Vagina (tissue), 2 donors: ENCODE results near the gene ABHD5. TPM values are rescaled to one million over a fixed set of nuclear protein-coding genes. Genes with fewer than 3 reads are reported as not detected.

Experiments used
- DNase-seq, 2 donors: peaks; one replicate each; pipeline ENCODE4 v3.0.0-alpha.2; 2017; ENCODE audit errors: extremely low spot score in 2 of 2
- H3K27ac ChIP-seq: fragments of 200-600 bp; sonication (generic); one replicate; pipeline ENCODE4 v1.5.1; 2019
- H3K27me3 ChIP-seq: fragments of 200-600 bp; sonication (generic); one replicate; pipeline ENCODE4 v1.5.1; 2019
- H3K36me3 ChIP-seq, 2 donors: fragments of 200-600 bp; sonication (generic); one replicate each; pipeline ENCODE4 v1.5.1; 2017 to 2019
- H3K4me1 ChIP-seq: fragments of 200-600 bp; sonication (generic); one replicate; pipeline ENCODE4 v1.5.1; 2019
- H3K4me3 ChIP-seq, 2 donors: fragments of 200-600 bp; sonication (generic); 1 replicate in 1 of 2; 2 replicates in 1 of 2; pipeline ENCODE4 v1.5.1; 2016 to 2019
- H3K9me3 ChIP-seq: fragments of 200-600 bp; sonication (generic); one replicate; pipeline ENCODE4 v1.5.1; 2019
- CTCF ChIP-seq, 3 experiments: fragments of 450-650 bp in 2 of 3; fragments of 200-600 bp in 1 of 3; sonication (generic) in 1 of 3; IDR thresholded peaks; one replicate each; pipeline ENCODE4 v1.5.1; 2017 to 2019; ENCODE audit warnings: antibody characterized with exemption in 3 of 3, mild to moderate bottlenecking in 2 of 3, moderate library complexity in 2 of 3
- POLR2A ChIP-seq, 2 donors: fragments of 450-650 bp; IDR thresholded peaks; one replicate each; pipeline ENCODE4 v1.6.1; 2017; ENCODE audit warnings: antibody characterized with exemption in 2 of 2, mild to moderate bottlenecking in 2 of 2, moderate library complexity in 2 of 2
- POLR2AphosphoS5 ChIP-seq, 2 donors: sonication (generic); formaldehyde crosslinking; IDR thresholded peaks; one replicate each; pipeline ENCODE4 v1.9.0; 2017; ENCODE audit warnings: antibody characterized with exemption in 2 of 2, mild to moderate bottlenecking in 2 of 2, low read depth in 1 of 2; ENCODE audit not compliant: insufficient read depth in 1 of 2
- intact Hi-C: fragments of 100-400 bp; cut with DNase I; formaldehyde crosslinking; loops from one replicate; pipeline ENCODE4 v1.15.1; 2023
- total RNA-seq: library from RNA; depleted of rRNA; stranded (reverse); fragments of >200 nt; gene quantifications from one replicate; pipeline ENCODE4 v1.2.3, GENCODE V29; 2016

The ABHD5 gene
- total RNA-seq, 1 donor from 2014 or later: 34.1 TPM

DNA sequence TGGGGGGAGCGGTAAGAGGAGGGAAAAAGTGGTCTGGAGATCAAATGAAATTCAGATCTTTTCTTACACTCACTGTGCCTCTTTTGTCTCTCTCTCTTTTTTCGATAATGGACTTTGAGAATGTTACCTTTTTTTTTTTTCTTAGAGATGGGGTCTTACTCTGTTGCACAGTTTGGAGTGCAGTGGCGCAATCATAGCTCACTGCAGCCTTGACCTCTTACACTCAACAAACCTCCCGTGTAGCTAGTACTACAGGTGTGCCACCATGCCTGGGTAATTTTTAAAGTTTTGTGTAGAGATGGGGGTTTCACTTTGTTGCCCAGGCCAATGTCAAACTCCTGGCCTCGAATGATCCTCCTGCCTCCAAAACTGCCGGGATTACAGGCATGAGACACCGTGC, 15.6 kb downstream of the ABHD5 start:
- intact Hi-C loops: no loop called here
- Histone ChIP-seq H3K27me3 (no peaks in the 10 kb centered on the region), H3K9me3 (no peaks in the 10 kb centered on the region), H3K36me3 (peaks cover 0 to 12% of the 10 kb centered on the region in 2 donors), H3K27ac (no peak overlapping the region), H3K4me1 (peaks cover 27% of the 10 kb centered on the region), H3K4me3 (no peak overlapping the region)
- TF ChIP-seq POLR2A (IDR thresholded peaks at IDR 0.05) (no peak), CTCF (IDR thresholded peaks at IDR 0.05) (no peak), POLR2AphosphoS5 (IDR thresholded peaks at IDR 0.05; ENCODE audit: insufficient read depth in 1 of 2, low read depth in 1 of 2) (no peak)
- no peak for DNase-seq

- DNase-seq: no peak
- peaks cover 0 to 18% of the 10 kb centered on the region in 2 donors for H3K36me3 ChIP-seq
- peaks cover 27% of the 10 kb centered on the region for H3K4me1 ChIP-seq
- TF ChIP-seq CTCF (IDR thresholded peaks at IDR 0.05) (no peak), POLR2AphosphoS5 (IDR thresholded peaks at IDR 0.05; ENCODE audit: insufficient read depth in 1 of 2, low read depth in 1 of 2) (no peak), POLR2A (IDR thresholded peaks at IDR 0.05) (no peak)
- H3K4me3 ChIP-seq: no peak overlapping the region
- H3K27ac ChIP-seq: no peak overlapping the region
- no peaks in the 10 kb centered on the region for H3K27me3 ChIP-seq
- H3K9me3 ChIP-seq: no peaks in the 10 kb centered on the region
- intact Hi-C loops: no loop called here
Observed at GRCh38 chr3:43707266-43707665, 16.5 kb downstream of the ABHD5 start.

DNA sequence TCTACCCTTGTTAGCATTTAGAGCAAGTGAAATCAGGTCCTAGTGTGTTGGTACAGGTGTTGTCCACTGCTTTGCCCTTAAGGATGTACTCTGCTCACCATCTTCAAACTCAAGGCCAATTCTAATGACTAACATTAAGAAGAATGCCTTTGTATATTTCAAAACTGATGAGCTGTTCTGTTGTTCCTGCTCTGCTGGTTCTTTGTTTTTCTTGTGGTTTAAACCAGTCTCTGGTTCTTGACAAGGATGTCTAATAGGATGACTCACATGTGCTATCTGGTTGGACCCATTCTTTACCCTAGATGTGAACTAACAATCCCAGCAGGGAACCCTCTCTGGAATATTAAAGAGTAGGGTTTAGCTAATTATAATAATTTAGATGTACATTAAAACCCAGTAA, 17.3 kb downstream of the ABHD5 start:
- no peak overlapping the region for H3K27ac ChIP-seq
- H3K9me3 ChIP-seq: no peaks in the 10 kb centered on the region
- H3K4me3 ChIP-seq: no peak overlapping the region
- TF ChIP-seq POLR2A (IDR thresholded peaks at IDR 0.05) (no peak), POLR2AphosphoS5 (IDR thresholded peaks at IDR 0.05; ENCODE audit: insufficient read depth in 1 of 2, low read depth in 1 of 2) (peak in 1 of 2 donors; percentile 69)
- H3K4me1 ChIP-seq: peaks cover 27% of the 10 kb centered on the region
- intact Hi-C loops: no loop called here
- H3K36me3 ChIP-seq: peaks cover 0 to 17% of the 10 kb centered on the region in 2 donors
- no peaks in the 10 kb centered on the region for H3K27me3 ChIP-seq
- DNase-seq: no peak

GRCh38 chr3:43709022-43709421, 18.3 kb downstream of the ABHD5 start:
- Histone ChIP-seq H3K9me3 (no peaks in the 10 kb centered on the region), H3K4me1 (peaks cover 27% of the 10 kb centered on the region), H3K36me3 (peaks cover 0 to 15% of the 10 kb centered on the region in 2 donors), H3K27ac (no peak overlapping the region), H3K27me3 (no peaks in the 10 kb centered on the region), H3K4me3 (no peak overlapping the region)
- DNase-seq: no peak
- intact Hi-C loops: no loop called here
- TF ChIP-seq POLR2A (IDR thresholded peaks at IDR 0.05) (no peak), CTCF (IDR thresholded peaks at IDR 0.05) (no peak), POLR2AphosphoS5 (IDR thresholded peaks at IDR 0.05; ENCODE audit: insufficient read depth in 1 of 2, low read depth in 1 of 2) (peak in 1 of 2 donors; percentile 89)

DNA sequence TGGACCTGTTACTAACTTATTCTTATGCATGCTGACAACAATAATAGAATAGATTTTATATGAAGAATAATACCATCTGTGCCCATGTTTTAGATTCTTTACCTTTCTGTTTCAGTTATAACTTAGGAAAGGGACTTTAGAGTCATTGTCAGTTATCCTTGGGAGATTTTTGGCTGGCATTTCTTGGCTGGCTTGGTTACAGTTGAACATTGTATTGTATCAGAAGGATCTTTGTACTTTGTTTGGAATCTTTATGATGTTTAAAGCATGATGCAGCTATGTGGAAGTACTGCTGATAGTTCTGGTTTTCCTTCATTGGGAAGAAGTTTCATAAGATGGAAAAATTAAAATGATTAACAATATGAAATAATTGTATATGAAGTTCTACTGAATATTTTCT, 19.9 kb downstream of the ABHD5 start:
- TF ChIP-seq POLR2AphosphoS5 (IDR thresholded peaks at IDR 0.05; ENCODE audit: insufficient read depth in 1 of 2, low read depth in 1 of 2): no peak
- no peak for DNase-seq
- intact Hi-C loops: no loop called here
- no peaks in the 10 kb centered on the region for H3K27me3 ChIP-seq
- peaks cover 0 to 15% of the 10 kb centered on the region in 2 donors for H3K36me3 ChIP-seq
- no peaks in the 10 kb centered on the region for H3K9me3 ChIP-seq
- no peak overlapping the region for H3K4me3 ChIP-seq
- no peak overlapping the region for H3K27ac ChIP-seq
- H3K4me1 ChIP-seq: peaks cover 27% of the 10 kb centered on the region

DNA sequence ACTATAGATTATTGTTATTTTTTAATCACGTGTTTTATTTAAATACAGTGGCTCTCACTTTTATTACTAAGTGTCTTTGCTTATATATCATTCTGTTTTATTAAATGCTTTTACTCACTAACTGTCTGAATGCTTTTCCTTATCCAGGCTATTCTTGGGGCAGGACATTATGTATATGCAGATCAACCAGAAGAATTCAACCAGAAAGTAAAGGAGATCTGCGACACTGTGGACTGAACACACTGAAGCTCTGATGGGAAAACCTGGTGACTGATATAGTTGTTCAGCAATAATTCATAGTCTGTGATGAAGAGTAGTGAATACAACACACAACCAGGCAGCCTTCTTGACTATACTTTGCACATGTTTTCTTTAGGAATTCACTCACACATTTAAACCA, 27.6 kb downstream of the ABHD5 start:
- Histone ChIP-seq H3K36me3 (peaks cover 0 to 26% of the 10 kb centered on the region in 2 donors), H3K4me1 (no peaks in the 10 kb centered on the region)
- intact Hi-C loops: no loop called here

More for the DNA sequence above, 27.6 kb downstream of the ABHD5 start:
- Histone ChIP-seq H3K27me3 (no peaks in the 10 kb centered on the region), H3K4me3 (no peak overlapping the region), H3K9me3 (no peaks in the 10 kb centered on the region), H3K27ac (no peak overlapping the region)
- TF ChIP-seq POLR2A (IDR thresholded peaks at IDR 0.05) (no peak), POLR2AphosphoS5 (IDR thresholded peaks at IDR 0.05; ENCODE audit: insufficient read depth in 1 of 2, low read depth in 1 of 2) (no peak), CTCF (IDR thresholded peaks at IDR 0.05) (no peak)
- DNase-seq: no peak
